ENCODE measurements around the gene CA5A. TPM values are rescaled to one million over a fixed set of nuclear protein-coding genes. Genes with fewer than 3 reads are reported as not detected.

The CA5A gene
- total and polyA plus RNA-seq, 2 of the 13 experiments (the other 11 are each of a cell fraction or from before 2014, with no cell fraction given): 66.8 to 106 TPM

DNA sequence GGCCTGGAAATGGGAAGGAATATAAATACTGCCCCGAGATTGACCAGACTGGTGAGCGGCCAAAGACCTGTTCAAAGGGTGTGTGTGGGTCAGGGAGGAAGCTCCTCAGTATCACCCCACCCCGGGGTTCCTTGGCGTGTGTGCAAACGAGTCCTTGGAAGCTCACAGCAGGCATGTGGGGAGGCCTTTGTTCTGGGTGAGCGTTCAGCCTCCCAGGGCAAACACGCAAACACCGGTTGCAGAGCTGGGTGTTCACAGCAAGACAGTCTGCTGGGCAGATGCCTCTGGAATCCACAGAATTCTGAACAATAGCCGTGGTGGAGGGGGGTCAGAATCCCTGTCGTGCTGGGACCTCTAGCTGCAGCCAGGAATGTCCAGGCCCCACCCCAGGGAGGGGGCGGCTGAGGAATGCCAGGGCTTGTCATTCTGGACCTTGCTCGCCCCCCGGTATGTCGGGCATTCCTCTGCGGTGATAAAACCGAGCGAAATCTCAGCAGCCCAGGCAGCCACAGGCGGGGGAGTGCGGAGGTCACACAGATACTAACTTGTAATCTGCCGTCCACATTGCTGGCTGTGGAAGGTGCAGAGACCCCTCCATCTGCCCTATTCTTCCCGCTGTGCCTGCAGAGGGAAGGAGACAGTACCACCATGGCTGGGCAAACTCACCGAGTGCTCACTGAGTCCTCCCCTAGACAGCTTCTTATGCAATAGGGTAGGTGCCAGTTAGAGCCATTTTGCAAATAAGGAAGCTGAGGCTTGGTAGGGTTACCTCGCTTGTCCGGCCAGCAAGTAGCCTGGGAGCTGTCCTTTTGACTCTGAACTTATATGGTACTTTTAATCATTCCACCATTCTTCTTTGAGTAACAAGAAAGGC is 65.7 kb downstream of the CA5A start (continued):
- peak; percentile 96 for TF ChIP-seq ATF2 (CRISPR knock-in tag; IDR thresholded peaks at IDR 0.05)
- peak; percentile 96 for TF ChIP-seq MAZ (IDR thresholded peaks at IDR 0.05; ENCODE audit: borderline replicate concordance, low read depth, low read length)
- TF ChIP-seq MAZ (CRISPR knock-in tag; IDR thresholded peaks at IDR 0.05; ENCODE audit: low read depth): peak; percentile 97
- peak; percentile 84 for TF ChIP-seq ATF7-NPFF (CRISPR knock-in tag; IDR thresholded peaks at IDR 0.05; ENCODE audit: low read depth)
- TF ChIP-seq NFATC3 (CRISPR knock-in tag; IDR thresholded peaks at IDR 0.05): 0 out of 2 replicates have a peak, but pooled peaks have one; percentile 56
- peak; percentile 94 for TF ChIP-seq SALL2 (CRISPR knock-in tag; IDR thresholded peaks at IDR 0.05)
- 0 out of 2 replicates have a peak, but pooled peaks have one; percentile 90 for TF ChIP-seq SNAI1 (CRISPR knock-in tag; IDR thresholded peaks at IDR 0.05; ENCODE audit: borderline replicate concordance)
- TF ChIP-seq ZNF574 (CRISPR knock-in tag; IDR thresholded peaks at IDR 0.05): peak; percentile 84
- TF ChIP-seq HNF4G (IDR thresholded peaks at IDR 0.05; ENCODE audit: borderline replicate concordance, low read depth, low read length): peak; percentile 95
- peak; percentile 95 for TF ChIP-seq HNF4G (CRISPR knock-in tag; IDR thresholded peaks at IDR 0.05; ENCODE audit: borderline replicate concordance, low read depth)
- TF ChIP-seq, protein P1, sequence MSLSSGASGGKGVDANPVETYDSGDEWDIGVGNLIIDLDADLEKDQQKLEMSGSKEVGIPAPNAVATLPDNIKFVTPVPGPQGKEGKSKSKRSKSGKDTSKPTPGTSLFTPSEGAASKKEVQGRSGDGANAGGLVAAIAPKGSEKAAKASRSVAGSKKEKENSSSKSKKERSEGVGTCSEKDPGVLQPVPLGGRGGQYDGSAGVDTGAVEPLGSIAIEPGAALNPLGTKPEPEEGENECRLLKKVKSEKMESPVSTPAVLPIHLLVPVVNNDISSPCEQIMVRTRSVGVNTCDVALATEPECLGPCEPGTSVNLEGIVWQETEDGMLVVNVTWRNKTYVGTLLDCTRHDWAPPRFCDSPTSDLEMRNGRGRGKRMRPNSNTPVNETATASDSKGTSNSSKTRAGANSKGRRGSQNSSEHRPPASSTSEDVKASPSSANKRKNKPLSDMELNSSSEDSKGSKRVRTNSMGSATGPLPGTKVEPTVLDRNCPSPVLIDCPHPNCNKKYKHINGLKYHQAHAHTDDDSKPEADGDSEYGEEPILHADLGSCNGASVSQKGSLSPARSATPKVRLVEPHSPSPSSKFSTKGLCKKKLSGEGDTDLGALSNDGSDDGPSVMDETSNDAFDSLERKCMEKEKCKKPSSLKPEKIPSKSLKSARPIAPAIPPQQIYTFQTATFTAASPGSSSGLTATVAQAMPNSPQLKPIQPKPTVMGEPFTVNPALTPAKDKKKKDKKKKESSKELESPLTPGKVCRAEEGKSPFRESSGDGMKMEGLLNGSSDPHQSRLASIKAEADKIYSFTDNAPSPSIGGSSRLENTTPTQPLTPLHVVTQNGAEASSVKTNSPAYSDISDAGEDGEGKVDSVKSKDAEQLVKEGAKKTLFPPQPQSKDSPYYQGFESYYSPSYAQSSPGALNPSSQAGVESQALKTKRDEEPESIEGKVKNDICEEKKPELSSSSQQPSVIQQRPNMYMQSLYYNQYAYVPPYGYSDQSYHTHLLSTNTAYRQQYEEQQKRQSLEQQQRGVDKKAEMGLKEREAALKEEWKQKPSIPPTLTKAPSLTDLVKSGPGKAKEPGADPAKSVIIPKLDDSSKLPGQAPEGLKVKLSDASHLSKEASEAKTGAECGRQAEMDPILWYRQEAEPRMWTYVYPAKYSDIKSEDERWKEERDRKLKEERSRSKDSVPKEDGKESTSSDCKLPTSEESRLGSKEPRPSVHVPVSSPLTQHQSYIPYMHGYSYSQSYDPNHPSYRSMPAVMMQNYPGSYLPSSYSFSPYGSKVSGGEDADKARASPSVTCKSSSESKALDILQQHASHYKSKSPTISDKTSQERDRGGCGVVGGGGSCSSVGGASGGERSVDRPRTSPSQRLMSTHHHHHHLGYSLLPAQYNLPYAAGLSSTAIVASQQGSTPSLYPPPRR (CRISPR knock-in tag; IDR thresholded peaks at IDR 0.05; ENCODE audit: borderline replicate concordance): peak; percentile 95
- TF ChIP-seq HIC2 (CRISPR knock-in tag; IDR thresholded peaks at IDR 0.05; ENCODE audit: low read depth): peak; percentile 96
- peak; percentile 84 for TF ChIP-seq AHR (CRISPR knock-in tag; IDR thresholded peaks at IDR 0.05)
- TF ChIP-seq ZNF205 (CRISPR knock-in tag; IDR thresholded peaks at IDR 0.05): peak; percentile 86
- TF ChIP-seq SMYD3 (CRISPR knock-in tag; IDR thresholded peaks at IDR 0.05): peak; percentile 85; the same call in 1 of the 2 replicates
- peak; percentile 39; the same call in 1 of the 2 replicates for TF ChIP-seq NFYC (CRISPR knock-in tag; IDR thresholded peaks at IDR 0.05)
- peak; percentile 80 for TF ChIP-seq NR2F2 (IDR thresholded peaks at IDR 0.05; ENCODE audit: borderline replicate concordance, low read depth)
- peak; percentile 32 to 92; a peak in 2 of 4 replicates for TF ChIP-seq POLR2A (IDR thresholded peaks at IDR 0.05; ENCODE audit: insufficient read depth in 1 of 2, low read depth in 2 of 2, low read length in 2 of 2)
